IPS-NIHi11 (cell line): ENCODE data around the gene PIK3CD.
"Not testable (repeated sequence)": the region's sequence is repeated elsewhere in the genome, so short reads cannot be mapped to it uniquely, and the experiment has no call there.

Experiments
- DNase-seq: peaks from one replicate; pipeline ENCODE4 v3.0.0; 2012; ENCODE audit warnings: mixed read lengths, low spot score

Gene PIK3CD

DNA sequence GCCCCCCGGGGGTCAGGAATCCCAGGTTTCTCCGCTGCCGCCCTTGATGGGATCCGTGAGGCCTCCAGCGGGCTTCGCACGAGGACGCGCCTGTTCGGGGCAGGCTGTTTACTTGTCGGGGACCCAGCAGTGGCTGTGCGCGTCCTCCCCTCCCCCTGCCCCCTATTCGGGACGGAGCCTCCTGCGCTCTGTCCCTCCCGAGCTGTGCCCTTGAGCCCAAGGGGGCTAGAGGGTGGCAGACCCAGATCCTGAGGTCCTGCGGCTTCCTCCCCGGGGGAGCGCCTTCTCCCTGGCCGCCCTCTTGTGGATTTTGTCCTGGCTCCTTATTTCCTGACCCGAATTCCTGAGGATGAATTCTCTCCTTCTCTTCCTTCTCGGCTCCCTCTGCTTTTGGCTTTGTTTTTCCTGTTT lies 38.4 kb downstream of the PIK3CD start:
- peak; percentile 46 for DNase-seq

DNA sequence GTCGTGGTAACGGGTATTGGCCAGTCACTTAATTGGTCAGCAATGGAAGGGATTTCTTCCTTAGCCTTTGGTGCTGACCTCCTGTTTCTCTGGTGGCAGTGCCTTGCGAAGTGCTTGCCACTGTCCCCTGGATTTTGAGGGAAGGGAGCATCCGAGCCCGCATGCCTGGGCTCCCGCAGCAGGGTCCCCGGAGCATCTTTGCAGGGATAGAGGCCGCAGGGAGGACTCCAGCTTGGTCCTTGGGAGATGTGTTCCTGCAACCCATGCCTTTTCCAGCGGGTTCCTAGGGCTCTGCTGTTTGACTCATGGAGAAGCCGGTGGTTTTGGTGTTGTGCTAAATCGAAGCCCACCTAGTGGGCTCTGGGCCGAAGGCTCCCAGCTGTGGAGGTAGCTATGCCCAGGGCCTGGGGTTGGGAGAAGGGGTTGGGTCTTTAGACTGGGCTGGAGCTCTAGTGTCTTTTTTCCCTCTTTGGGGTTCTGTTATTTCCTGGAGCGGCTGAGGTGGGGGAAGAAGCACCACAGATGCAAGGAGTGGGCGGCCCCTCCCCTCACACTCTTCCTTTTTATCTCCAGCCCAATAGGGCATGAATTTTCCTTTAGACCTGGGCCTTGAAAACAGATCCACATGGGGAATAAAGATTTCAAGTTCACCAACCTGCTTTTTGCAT lies 39.0 kb downstream of the PIK3CD start:
- DNase-seq: no peak

DNA sequence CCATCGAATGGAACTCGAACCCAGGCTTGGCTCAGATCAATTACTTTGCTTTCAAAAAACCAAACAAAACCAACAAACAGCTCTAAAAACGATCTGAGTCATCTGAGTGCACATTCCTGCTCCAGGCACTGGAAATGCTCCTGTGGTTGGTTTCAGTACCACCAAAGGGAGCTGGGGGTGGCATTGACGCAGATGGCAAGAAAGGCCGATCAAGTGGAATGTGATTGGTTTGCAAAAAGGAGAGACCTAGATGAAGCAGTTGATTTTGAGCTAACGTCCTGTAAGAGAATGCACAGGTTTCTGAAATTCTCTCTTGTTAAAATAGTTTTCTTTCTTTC lies 39.5 kb downstream of the PIK3CD start:
- no peak for DNase-seq

DNA sequence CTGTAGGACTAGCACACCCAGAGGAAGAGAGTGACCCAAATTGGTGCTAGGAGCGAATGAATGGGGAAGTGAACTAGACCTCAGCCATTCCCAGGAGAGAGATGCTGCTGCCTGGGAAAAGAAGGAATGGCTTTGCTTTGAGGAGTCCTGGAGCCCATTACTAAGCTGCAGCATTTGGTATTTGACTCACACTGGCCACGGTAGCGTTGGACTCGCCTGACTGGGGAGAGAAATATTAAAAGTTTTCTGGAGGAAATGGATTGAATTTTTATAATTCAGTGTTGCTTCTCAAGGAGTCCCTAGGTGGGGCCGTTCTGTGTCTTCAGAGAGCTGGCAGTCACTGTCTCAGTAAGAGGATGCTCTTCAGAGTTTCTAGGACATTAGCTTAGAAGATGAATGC lies 40.2 kb downstream of the PIK3CD start:
- DNase-seq: no peak

DNA sequence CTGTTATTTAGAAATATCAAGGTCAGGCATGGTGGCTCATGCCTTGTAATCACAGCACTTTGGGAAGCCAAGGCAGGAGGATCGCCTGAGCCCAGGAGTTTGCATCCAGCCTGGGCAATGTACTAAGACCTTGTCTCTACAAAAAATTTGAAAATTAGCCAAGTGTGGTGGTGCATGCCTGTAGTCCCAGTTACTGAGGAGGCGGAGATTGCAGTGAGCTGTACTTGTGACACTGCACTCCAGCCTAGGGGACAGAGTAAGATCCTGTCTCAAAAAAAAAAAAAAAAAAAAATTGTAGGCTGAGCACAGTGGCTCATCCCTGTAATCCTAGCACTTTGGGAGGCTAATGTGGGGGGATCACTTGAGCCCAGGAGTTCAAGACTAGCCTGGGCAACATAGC lies 45.3 kb downstream of the PIK3CD start:
- no peak for DNase-seq

DNA sequence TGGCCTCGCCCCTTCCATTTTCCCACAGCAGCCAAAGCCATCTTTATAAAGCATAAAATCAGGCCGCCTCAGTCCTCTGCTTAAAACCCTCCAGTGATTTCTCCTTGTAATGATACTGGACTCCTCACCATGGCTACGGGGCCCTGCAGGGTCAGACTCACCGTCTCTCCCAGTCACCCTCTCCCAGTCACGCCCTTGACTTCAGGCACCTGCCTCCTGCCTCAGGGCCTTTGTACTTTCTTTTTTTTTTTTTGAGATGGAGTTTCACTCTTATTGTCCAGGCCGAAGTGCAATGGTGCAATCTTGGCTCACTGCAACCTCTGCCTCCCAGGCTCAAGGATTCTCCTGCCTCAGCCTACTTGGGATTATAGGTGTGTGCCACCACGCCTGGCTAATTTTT lies 47.8 kb downstream of the PIK3CD start:
- DNase-seq: no peak

DNA sequence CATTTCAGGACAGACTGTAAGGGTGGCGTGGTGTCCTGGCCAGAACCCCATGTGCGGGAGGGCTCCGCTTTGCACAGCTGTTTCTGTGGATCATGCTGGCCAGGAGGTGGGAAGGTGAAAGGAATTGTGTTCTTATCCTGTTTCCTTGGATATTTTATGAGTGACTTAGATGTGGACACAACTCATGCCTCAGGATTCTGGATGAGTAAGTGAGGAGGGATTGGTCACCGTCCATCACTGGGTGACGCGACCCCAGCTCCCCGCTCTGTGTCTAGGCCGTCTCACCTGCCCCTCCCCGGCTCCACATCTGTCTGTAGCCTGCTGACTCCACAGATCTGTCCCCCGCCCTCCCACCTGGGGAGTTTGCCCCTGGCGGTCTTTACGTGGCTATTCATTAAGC lies 48.8 kb downstream of the PIK3CD start:
- no peak for DNase-seq

DNA sequence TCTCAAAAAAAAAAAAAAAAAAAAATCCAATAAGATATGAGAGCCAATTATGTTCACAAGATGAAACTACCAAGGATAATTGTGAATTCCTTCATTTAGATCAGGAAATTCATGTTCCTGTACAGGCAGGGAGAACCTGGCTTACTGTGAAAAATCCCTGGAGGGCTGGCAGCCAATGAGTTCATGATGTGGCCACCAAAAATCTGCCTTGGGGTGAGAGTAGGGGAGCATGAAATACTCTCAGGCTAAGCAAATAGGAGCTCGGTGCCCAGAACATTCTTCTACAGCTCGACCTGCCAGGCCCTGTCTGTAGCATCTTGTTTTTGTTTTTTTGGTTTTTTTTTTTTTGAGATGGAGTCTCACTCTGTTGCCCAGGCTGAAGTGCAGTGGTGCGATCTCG lies 50.1 kb downstream of the PIK3CD start:
- no peak for DNase-seq

DNA sequence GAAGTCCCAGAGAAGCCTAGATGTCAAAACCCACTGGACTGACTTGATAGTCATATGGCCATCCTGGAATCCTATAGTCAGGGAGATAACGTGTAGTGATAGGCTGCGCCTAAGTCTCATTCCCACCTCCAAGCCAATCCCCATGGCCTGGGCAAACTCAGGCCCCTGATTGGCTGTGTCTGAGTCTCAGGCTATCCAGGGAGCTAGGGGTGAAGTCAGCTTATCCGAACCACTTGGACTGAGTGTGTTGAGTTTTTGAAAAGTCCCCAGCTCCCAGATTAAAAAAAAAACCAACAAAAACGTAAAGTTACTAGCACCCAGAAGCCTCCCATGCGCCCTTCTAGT lies 51.6 kb downstream of the PIK3CD start:
- no peak for DNase-seq

DNA sequence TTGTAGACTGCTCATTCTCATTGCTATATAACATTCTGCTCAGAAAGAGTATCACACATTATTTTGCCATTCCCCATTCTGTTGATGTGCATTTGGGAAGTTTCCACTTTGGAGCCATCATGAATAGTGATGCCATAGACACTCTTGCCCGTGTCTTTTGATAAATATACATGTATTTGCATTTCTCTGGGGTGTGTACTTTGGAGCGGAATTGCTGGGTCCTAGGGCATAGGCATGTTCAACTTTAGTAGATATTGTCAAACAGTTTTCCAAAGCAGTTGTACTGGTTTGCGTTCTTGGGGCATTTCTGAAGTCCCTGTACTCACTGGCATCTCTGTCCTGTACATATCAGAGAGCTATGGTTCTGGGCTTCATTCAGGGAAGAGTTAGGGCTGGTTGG lies 52.1 kb downstream of the PIK3CD start:
- DNase-seq: no peak

DNA sequence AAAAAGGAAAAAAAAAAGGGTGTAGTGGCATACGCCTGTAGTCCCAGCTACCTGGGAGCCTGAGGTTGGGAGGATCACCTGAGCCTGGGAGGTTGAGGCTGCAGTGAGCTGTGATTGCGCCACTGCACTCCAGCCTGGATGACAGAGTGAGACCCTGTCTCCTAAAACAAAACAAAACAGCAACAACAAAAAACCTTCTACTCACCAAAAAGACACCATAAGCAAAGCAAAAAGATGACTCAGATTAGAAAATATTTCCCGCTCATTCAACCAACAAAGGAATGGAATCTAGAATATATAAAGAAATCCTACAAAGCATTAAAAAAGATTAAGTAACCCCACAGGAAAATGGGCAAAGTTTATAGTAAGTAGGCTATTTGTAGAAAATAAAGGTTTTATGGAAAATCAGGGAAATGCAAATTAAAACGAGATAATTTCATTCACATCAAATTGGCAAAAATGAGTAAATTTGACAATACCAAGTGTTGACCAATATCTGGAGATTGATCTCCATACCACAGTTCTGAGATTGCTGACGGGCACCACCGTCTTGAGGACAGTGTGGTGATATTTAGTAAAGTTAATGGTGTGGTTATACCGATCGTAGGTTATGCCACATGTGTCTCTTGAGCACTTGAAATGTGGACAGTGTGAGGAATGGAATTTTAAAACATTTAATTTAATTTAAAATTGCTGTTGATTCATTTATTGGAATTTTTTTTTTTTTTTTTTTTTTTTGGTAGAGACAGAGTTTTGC lies 54.0 kb downstream of the PIK3CD start:
- no peak for DNase-seq

DNA sequence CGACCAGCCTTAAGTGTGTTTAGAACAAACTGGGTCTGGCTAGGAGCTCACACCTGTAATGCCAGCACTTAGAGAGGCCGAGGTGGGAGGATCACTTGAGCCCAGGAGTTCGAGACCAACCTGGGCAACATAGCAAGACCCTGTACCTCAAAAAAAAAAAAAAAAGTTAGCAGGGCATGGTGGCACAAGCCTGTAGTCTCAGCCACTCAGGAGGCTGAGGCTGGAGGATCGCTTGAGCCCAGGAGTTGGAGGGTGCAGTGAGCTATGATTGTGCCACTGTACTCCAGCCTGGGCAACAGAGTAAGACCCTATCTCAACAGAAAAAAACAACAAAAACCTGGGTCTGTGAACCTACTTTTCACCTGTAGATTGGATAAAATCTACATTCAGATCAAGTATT lies 54.6 kb downstream of the PIK3CD start:
- no peak for DNase-seq

DNA sequence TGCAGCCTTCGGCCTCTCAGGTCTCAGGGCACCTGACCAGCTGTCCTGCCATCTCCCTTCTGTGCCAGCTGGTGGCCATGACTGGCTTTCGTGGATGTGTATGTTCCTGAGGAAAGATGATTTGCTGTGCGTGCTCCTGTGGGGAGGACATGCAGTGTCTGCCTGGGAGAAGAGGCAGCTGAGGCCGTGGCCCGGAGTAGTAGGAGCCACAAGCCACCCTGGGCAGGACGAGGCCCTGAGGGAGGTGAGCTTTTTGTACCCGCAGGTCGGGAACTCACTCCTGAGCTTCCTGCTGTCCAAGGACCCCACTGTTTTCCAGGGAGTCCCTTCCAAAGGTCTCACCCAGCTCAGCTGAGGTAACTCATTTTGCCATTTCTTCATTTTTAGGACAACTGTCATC lies 58.5 kb downstream of the PIK3CD start:
- DNase-seq: no peak

DNA sequence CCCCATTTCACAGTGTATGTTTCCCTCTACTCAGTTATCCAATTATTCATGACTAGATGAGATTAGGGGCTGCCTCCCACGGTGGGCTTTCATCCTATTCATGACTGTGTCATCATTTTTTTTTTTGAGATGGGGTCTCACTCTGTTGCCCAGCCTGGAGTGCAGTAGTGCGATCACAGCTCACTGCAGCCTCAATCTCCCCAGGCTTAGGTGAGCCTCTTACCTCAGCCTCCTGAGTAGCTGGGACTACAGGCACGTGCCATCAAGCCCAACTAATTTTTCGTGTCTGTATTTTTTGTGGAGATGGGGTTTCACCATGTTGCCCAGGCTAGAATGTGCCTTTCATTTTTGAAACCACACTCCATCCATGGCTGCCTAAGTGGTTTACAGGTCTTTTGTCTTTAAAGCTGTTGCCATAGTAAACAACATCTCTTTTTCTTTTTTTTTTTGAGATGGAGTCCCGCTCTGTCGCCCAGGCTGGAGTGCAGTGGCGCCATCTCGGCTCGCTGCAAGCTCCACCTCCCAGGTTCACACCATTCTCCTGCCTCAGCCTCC lies 60.0 kb downstream of the PIK3CD start:
- no peak for DNase-seq

DNA sequence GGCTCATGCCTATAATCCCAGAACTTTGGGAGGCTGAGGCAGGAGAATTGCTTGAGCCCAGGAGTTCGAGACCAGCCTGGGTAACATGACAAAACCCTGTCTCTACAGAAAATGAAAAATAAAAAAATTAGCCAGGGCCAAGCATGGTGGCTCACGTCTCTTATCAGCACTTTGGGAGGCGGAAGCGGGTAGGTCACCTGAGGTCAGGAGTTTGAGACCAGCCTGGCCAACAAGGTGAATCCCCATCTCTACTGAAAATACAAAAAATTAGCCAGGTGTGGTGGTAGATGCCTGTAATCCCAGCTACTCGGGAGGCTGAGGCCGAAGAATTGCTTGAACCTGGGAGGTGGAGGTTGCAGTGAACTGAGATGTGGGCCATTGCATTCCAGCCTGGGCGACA lies 61.2 kb downstream of the PIK3CD start:
- not testable (repeated sequence) for DNase-seq

DNA sequence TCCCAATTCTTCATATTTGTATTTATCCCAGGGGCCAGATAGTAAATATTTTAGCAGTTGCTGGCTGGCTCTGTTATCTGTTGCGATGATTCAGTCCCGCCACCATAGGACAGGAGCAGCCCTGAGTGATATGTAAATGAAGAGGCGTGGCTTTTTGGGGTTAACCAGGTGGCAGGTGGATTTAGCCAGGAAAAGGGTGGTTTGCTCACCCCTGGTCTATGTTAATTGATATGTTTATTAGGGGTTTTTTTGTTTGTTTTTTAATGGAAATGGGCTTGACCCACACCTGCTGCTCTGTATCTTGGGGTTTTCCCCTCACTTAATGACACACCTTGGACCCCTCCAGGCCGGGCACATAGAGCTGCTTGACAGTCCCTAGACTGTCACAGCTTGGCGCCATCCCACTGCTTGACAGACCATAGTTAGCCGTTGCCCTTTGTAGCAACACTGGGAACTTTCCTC lies 62.8 kb downstream of the PIK3CD start:
- peak; percentile 80 for DNase-seq

DNA sequence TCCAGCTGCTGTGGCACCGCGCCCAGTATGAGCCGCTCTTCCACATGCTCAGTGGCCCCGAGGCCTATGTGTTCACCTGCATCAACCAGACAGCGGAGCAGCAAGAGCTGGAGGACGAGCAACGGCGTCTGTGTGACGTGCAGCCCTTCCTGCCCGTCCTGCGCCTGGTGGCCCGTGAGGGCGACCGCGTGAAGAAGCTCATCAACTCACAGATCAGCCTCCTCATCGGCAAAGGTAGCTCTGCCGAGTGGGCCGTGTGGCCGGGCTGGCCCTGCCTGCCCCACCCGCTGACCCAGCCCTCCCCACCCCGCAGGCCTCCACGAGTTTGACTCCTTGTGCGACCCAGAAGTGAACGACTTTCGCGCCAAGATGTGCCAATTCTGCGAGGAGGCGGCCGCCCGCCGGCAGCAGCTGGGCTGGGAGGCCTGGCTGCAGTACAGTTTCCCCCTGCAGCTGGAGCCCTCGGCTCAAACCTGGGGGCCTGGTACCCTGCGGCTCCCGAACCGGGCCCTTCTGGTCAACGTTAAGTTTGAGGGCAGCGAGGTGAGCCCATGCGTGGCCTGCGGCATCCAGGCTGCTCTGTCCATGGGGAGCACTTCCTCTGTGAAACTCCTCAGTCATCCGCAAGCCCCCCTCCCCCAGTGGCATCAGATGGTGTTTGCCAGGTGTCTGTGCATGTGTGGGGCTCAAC lies 64.2 kb downstream of the PIK3CD start:
- DNase-seq: no peak

DNA sequence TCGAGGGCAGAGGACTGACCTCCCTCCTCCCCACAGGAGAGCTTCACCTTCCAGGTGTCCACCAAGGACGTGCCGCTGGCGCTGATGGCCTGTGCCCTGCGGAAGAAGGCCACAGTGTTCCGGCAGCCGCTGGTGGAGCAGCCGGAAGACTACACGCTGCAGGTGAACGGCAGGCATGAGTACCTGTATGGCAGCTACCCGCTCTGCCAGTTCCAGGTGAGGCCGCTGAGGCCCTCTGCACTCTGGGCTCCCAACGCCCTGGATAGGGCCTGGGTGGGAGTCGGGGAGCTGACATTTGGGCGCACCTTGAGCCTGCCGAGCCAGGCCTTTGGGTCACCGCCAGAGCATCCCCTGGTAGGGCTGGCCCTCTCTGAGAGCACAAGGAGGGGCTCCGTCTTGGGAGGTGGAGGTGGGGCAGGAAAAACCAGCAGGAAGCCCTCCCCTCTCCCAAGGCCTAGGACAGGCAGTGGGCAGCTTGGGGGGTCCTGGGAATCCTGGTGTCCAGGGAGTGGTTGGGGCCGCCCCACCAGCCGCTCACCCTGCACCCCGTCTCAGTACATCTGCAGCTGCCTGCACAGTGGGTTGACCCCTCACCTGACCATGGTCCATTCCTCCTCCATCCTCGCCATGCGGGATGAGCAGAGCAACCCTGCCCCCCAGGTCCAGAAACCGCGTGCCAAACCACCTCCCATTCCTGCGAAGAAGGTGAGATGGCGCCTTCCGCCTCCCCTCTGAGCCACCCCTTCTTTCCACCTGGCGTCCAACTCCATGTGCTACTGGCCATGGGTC lies 65.1 kb downstream of the PIK3CD start:
- DNase-seq: no peak

DNA sequence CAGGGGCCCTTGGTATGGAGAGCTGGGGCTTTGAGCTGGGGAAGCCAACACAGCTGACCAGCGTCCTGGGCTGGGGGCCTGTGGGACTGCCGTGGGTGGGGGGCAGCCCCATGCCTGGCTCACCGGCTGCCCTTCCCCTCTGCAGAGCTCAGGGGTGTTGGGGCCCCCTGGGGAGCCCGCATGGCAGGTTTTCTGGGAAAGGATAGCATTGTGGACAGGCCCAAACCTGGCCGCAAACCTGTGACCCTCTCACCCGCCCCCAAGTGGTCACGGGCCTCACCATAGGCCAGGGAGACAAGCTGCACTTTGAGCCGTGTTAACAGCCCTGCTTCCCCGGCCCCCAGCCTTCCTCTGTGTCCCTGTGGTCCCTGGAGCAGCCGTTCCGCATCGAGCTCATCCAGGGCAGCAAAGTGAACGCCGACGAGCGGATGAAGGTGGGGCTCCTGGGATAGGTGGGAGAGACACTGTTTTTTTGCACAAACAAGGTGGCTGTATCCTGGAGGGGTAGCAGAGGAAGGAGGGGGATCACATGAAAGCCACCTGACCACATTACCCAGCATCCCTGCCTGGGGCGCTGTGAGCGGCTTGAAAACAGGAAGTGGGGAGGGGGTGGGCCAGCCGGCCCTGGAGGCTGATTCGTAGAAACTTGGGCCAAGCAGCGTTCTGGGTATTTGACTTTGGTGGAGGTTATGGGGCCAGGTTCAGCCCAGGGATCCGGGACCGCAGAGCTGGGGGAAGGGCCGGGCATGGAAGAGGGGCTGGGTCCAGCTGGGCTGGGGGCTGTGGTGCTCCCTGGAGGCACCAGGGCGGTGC lies 65.9 kb downstream of the PIK3CD start:
- peak; percentile 55 for DNase-seq

DNA sequence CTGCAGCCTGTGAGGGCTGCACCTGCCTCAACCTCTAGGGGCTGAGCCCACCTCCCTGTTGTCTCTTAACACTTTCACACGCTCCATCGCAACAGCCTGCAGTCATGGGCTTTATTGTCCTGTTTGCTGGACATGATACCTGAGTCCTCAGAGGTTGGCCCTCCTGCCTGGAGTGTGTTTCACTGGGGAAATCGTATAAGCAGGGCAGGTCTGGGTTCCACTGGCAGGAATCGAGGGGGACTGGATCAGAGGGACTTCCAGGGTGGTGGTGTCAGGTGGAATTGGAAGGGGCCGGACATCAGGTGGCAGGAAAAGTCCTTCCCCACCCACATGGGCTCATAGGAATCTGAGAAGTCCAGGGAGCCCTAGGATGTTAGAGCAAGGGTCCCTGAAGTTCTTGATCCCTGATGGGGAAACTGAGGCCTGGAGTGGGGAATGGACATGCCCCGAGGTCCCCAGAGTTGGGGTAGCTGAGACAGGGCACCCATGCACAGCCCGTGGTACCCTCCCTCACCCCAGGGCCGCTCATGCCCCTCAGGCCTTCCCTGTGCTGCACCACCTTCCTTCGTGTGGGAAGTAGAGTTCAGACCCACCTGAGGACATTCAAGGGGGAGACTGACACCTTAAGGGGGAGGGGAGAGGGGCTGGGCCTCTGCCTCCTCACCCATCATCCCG lies 66.6 kb downstream of the PIK3CD start:
- no peak for DNase-seq
